D721Med (cell line): ENCODE results near the gene PACSIN1.

Experiments
- DNase-seq: peaks from one replicate; pipeline ENCODE4 v3.0.0; 2011; ENCODE audit warnings: low spot score; ENCODE audit not compliant: insufficient read length
- FAIRE-seq: peaks from 2 replicates; lab custom pipeline; 2011; peaks lifted over from hg19 to GRCh38; lab: Jason Lieb, UNC
- TF ChIP-seq, protein P1 (sequence below): IDR thresholded peaks from 2 replicates; pipeline ENCODE4 v1.5.1; 2012; ENCODE audit warnings: mild to moderate bottlenecking, control low read depth; ENCODE audit not compliant: insufficient read depth; ENCODE audit errors: missing control alignments

Gene PACSIN1

GRCh38 chr6:34519971-34520644 is 54.2 kb downstream of the PACSIN1 start:
- no peak for DNase-seq
- TF ChIP-seq, protein P1, sequence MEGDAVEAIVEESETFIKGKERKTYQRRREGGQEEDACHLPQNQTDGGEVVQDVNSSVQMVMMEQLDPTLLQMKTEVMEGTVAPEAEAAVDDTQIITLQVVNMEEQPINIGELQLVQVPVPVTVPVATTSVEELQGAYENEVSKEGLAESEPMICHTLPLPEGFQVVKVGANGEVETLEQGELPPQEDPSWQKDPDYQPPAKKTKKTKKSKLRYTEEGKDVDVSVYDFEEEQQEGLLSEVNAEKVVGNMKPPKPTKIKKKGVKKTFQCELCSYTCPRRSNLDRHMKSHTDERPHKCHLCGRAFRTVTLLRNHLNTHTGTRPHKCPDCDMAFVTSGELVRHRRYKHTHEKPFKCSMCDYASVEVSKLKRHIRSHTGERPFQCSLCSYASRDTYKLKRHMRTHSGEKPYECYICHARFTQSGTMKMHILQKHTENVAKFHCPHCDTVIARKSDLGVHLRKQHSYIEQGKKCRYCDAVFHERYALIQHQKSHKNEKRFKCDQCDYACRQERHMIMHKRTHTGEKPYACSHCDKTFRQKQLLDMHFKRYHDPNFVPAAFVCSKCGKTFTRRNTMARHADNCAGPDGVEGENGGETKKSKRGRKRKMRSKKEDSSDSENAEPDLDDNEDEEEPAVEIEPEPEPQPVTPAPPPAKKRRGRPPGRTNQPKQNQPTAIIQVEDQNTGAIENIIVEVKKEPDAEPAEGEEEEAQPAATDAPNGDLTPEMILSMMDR, result no peak
- no peak for FAIRE-seq

DNA sequence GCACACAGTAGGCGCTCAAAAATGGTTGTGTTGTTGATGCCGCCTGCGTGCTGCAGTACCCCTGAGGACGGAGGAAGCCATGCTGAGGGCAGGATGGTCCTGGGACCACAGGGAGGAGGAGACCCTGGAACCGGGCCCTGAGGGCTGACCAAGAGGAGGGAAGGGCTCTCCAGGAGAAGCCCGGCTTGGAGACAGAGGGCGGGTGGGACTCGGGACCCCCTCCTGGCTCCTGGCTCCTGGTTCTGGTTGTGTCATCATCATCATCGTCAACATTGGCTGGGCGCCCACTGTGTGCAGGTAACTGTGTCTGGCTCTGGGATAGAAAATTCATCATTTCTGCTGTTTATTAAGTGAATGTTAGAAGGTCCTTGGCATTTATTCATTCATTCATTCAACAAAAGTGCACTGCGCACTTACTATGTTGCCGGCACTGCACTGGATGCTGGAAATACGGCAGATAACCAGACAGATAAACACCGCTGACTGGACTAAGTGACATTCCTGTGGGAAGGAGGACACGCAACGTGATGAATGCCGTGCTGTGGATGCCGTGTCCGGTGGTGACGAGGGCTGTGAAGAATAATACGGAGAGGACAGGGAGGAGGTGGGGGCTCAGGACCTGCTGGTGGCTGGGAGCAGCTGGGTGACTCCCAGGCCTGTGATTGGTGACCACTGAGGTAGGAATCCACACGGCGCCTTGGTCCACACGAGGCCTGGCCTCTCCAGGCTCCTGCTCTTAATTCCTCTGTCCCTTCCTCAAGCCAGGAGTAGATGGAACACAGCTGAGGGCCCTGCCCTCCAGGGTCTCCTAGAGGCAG is 55.0 kb downstream of the PACSIN1 start:
- FAIRE-seq, result no peak
- no peak for DNase-seq
- TF ChIP-seq, protein P1, result no peak

GRCh38 chr6:34521463-34522285 is 55.8 kb downstream of the PACSIN1 start:
- DNase-seq (no peak), FAIRE-seq (no peak)
- TF ChIP-seq, protein P1, result no peak

DNA sequence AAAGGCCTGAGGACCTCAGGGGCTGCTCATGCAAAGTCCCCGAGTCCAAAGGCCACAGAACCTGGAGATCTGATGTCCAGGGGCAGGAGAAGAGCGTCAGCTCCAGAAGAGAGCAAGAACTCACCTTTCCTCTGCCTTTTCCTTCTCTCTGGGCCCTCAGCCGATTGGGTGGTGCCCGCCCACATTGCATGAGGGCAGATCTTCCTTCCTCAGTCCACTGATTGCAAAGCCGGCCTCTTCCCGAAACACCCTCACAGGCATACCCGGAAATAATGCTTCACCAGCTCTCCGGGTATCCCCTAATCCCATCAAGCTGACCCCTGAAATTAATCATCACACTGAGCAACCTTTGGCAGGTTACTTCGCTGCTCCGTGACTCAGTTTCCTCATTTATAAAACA is 56.9 kb downstream of the PACSIN1 start:
- FAIRE-seq, result no peak
- DNase-seq, result no peak
- TF ChIP-seq, protein P1, result no peak

- FAIRE-seq (no peak), DNase-seq (no peak)
- TF ChIP-seq, protein P1, result no peak
Observed at GRCh38 chr6:34523441-34524206, 57.7 kb downstream of the PACSIN1 start.

DNA sequence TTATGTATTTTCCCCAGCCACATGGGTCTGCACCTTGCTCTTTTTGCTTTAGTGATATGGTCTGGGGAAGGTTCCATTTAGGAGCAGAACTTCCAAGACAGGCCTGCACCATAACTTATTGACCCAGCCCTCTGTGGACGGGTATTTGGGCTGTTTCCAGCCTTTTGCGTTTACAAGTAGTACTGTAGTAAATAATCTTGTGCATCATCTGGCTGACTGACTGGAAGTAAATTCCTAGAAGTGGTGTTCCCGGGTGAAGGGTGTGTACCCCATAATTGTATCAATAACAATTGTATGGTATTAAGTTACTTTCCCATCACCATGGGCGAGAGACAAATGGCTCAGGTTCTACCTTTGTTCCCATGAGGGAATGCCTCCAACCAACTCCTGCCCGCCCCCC is 58.6 kb downstream of the PACSIN1 start:
- DNase-seq (no peak), FAIRE-seq (no peak)
- TF ChIP-seq, protein P1, result no peak
